ENCODE results near the gene FGF11.

DNA sequence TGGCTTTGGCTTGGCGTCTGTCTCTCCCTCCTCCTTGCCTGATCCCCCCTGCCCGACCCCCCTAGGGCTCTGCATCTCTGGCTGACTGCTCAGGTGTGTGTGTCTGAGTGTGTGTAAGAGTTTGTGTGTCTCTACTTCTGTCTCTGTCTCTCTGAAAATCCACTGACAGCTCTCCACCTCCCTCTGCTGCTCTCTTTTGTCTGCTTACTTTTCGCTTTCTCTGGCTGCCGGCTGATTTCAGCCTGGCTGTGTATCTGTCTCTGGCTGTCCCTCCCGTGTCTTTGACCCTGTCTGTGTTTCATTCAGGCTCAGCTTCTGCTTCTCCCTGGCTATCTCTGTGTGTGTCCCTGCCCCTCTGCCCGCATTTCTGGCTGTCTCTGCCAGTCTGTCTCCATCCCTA is 23.0 kb upstream of the FGF11 start:
- TF ChIP-seq, protein P1, sequence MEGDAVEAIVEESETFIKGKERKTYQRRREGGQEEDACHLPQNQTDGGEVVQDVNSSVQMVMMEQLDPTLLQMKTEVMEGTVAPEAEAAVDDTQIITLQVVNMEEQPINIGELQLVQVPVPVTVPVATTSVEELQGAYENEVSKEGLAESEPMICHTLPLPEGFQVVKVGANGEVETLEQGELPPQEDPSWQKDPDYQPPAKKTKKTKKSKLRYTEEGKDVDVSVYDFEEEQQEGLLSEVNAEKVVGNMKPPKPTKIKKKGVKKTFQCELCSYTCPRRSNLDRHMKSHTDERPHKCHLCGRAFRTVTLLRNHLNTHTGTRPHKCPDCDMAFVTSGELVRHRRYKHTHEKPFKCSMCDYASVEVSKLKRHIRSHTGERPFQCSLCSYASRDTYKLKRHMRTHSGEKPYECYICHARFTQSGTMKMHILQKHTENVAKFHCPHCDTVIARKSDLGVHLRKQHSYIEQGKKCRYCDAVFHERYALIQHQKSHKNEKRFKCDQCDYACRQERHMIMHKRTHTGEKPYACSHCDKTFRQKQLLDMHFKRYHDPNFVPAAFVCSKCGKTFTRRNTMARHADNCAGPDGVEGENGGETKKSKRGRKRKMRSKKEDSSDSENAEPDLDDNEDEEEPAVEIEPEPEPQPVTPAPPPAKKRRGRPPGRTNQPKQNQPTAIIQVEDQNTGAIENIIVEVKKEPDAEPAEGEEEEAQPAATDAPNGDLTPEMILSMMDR (conservative IDR thresholded peaks at IDR 0.05 in 1 of 2, IDR thresholded peaks at IDR 0.05 in 1 of 2; ENCODE audit: extremely low read depth in 1 of 2, insufficient read depth in 1 of 2, low read depth in 1 of 2, low read length in 2 of 2) = peak in 1 of 2 donors; percentile 29
- no peak for TF ChIP-seq EZH2 (IDR thresholded peaks at IDR 0.05; ENCODE audit: borderline replicate concordance, low read length)
